HepG2 (cell line): ENCODE data around the gene STX1B. TPM values are rescaled to one million over a fixed set of nuclear protein-coding genes. Genes with fewer than 3 reads are reported as not detected.

Source experiments
- ATRX ChIP-seq: sonication (generic); formaldehyde crosslinking; IDR thresholded peaks from 2 replicates; pipeline ENCODE4 v1.4.0; 2020; ENCODE audit warnings: missing genetic modification reagents, borderline replicate concordance
- HDAC2 ChIP-seq: sonication (generic); formaldehyde crosslinking; IDR thresholded peaks from 2 replicates; pipeline ENCODE4 v1.4.0; 2020; ENCODE audit warnings: missing genetic modification reagents
- MEIS2 ChIP-seq: sonication (generic); formaldehyde crosslinking; IDR thresholded peaks from 2 replicates; pipeline ENCODE4 v1.9.0; 2021; ENCODE audit warnings: mild to moderate bottlenecking, missing genetic modification reagents
- MTF2 ChIP-seq: sonication (generic); formaldehyde crosslinking; IDR thresholded peaks from 2 replicates; pipeline ENCODE4 v1.5.0; 2020; ENCODE audit warnings: missing genetic modification reagents, borderline replicate concordance
- SAP130 ChIP-seq: IDR thresholded peaks from 2 replicates; pipeline ENCODE4 v1.6.1; 2016; ENCODE audit warnings: low read depth
- SRSF9 ChIP-seq: fragments of 200-400 bp; formaldehyde crosslinking; IDR thresholded peaks from 2 replicates; pipeline ENCODE4 v1.6.1; 2018; ENCODE audit warnings: borderline replicate concordance, mild to moderate bottlenecking, low read depth, low read length; ENCODE audit not compliant: insufficient read depth, poor library complexity, severe bottlenecking
- TAF1 ChIP-seq: sonication (generic); formaldehyde crosslinking; IDR thresholded peaks from 2 replicates; pipeline ENCODE4 v1.4.0; 2020; ENCODE audit warnings: missing genetic modification reagents
- ZFAT ChIP-seq: sonication (generic); formaldehyde crosslinking; conservative IDR thresholded peaks from 2 replicates; pipeline ENCODE4 v1.8.1; 2023; ENCODE audit warnings: missing genetic modification reagents, inconsistent platforms
- ZNF251 ChIP-seq: sonication (generic); formaldehyde crosslinking; IDR thresholded peaks from 2 replicates; pipeline ENCODE4 v1.9.0; 2021; ENCODE audit warnings: mild to moderate bottlenecking, missing genetic modification reagents
- polyA plus RNA-seq, 8 experiments: library from polyadenylated mRNA; depleted of rRNA in 3 of 8; stranded (reverse) in 7 of 8; unstranded in 1 of 8; fragments of >200 nt; fragmentation: Illumina TruSeq in 4 of 8; extraction: Trizol in 4 of 8; gene quantifications; 2 replicates each; pipeline versions ENCODE4 v1.2.1 to v1.2.3, GENCODE V29; 2011 to 2016; ENCODE audit warnings: low read depth in 4 of 8, missing spikeins in 1 of 8, mixed read lengths in 1 of 8; ENCODE audit not compliant: insufficient read depth in 1 of 8
- total RNA-seq, 5 experiments: library from RNA; depleted of rRNA; stranded (reverse); fragments of >200 nt; fragmentation: Illumina TruSeq; extraction: Trizol; gene quantifications; 2 replicates each; pipeline ENCODE4 v1.2.3, GENCODE V29; 2016; ENCODE audit warnings: low read depth in 1 of 5
- TF ChIP-seq, protein P1 (sequence below), 2 experiments: sonication (generic) in 1 of 2; formaldehyde crosslinking in 1 of 2; IDR thresholded peaks; 2 replicates each; pipeline versions ENCODE4 v1.4.0 to v1.6.1; 2016 to 2020; ENCODE audit warnings: borderline replicate concordance in 1 of 2, low read depth in 1 of 2, mild to moderate bottlenecking in 1 of 2, missing genetic modification reagents in 1 of 2
- TF ChIP-seq, protein P2 (sequence below): IDR thresholded peaks from 2 replicates; pipeline ENCODE4 v1.6.1; 2012; ENCODE audit warnings: low read depth, low read length, improper control_type of control experiment
- TF ChIP-seq, protein P3 (sequence below): fragments of 450-650 bp; IDR thresholded peaks from 2 replicates; pipeline ENCODE4 v1.6.1; 2016
- TF ChIP-seq, protein P4 (sequence below): sonication (generic); formaldehyde crosslinking; IDR thresholded peaks from 2 replicates; pipeline ENCODE4 v1.4.0; 2020; ENCODE audit warnings: missing genetic modification reagents, mild to moderate bottlenecking, borderline replicate concordance
- TF ChIP-seq, protein P5 (sequence below): sonication (generic); formaldehyde crosslinking; IDR thresholded peaks from 2 replicates; pipeline ENCODE4 v1.8.1; 2023; ENCODE audit warnings: mild to moderate bottlenecking, inconsistent platforms, moderate library complexity, missing genetic modification reagents, borderline replicate concordance

STX1B gene
- total and polyA plus RNA-seq, 2 of the 13 experiments (the other 11 are each of a cell fraction or from before 2014, with no cell fraction given), result 2.1 to 3.0 TPM

DNA sequence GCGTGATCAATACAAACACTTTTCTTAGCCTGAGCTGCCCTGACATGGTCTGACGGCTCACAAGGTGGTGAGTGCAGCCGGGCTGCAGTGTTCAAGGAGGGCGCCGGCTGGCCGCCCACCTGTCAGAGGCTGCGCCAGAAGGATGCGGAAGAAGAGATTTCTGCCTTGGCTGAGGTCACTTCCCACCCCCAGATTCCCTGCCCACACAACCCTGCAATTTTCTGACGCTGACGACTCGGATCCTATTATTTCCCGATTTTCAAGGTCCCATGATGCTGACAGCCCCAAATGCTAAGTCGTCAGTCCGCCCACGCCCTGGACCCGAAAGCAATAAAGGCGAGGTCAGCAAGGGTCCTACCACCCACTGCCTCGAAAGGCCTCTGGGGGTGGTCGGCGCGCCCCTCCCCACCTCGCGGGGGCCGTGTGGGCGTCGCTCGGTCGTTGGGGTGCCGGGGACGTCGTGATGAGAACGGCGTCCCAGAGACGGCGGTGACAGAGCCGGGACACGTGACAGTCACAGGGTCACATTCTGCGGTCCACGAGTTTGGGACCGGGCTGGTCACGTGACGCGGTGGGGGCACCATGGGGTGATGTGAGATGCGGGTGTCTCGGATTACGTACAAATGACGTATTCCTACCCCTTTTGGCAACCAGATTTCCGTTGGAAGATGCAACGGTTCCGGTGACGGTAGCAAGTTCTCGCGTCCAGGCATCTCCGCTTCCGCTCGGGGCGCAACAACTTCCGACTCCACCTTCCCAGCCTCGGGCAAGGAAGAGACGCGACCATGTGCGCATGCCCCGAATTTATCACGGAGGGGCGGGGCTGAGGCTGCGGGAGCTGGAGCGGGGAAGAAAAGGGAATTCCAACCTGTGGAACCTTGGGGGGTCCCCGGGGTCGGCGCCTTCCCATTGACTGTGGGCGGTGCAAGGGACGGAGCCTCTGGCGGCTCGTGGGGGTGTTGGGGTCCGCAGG lies 22.6 kb upstream of the STX1B start, which contains the start of gene STX4 (continued):
- TF ChIP-seq, protein P1, sequence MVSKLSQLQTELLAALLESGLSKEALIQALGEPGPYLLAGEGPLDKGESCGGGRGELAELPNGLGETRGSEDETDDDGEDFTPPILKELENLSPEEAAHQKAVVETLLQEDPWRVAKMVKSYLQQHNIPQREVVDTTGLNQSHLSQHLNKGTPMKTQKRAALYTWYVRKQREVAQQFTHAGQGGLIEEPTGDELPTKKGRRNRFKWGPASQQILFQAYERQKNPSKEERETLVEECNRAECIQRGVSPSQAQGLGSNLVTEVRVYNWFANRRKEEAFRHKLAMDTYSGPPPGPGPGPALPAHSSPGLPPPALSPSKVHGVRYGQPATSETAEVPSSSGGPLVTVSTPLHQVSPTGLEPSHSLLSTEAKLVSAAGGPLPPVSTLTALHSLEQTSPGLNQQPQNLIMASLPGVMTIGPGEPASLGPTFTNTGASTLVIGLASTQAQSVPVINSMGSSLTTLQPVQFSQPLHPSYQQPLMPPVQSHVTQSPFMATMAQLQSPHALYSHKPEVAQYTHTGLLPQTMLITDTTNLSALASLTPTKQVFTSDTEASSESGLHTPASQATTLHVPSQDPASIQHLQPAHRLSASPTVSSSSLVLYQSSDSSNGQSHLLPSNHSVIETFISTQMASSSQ (IDR thresholded peaks at IDR 0.05; ENCODE audit: low read depth), result no peak
- TF ChIP-seq, protein P1 (CRISPR knock-in tag; IDR thresholded peaks at IDR 0.05; ENCODE audit: borderline replicate concordance), result peak; percentile 58; the same call in 1 of the 2 replicates
- no peak for TF ChIP-seq ZFAT
- TF ChIP-seq, protein P2, sequence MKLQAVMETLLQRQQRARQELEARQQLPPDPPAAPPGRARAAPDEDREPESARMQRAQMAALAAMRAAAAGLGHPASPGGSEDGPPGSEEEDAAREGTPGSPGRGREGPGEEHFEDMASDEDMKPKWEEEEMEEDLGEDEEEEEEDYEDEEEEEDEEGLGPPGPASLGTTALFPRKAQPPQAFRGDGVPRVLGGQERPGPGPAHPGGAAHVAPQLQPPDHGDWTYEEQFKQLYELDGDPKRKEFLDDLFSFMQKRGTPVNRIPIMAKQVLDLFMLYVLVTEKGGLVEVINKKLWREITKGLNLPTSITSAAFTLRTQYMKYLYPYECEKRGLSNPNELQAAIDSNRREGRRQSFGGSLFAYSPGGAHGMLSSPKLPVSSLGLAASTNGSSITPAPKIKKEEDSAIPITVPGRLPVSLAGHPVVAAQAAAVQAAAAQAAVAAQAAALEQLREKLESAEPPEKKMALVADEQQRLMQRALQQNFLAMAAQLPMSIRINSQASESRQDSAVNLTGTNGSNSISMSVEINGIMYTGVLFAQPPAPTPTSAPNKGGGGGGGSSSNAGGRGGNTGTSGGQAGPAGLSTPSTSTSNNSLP, result no peak
- no peak for TF ChIP-seq SRSF9
- TF ChIP-seq MTF2 (CRISPR knock-in tag), result 0 out of 2 replicates have a peak, but pooled peaks have one; percentile 1
- TF ChIP-seq ZNF251, result no peak
- TF ChIP-seq, protein P3, sequence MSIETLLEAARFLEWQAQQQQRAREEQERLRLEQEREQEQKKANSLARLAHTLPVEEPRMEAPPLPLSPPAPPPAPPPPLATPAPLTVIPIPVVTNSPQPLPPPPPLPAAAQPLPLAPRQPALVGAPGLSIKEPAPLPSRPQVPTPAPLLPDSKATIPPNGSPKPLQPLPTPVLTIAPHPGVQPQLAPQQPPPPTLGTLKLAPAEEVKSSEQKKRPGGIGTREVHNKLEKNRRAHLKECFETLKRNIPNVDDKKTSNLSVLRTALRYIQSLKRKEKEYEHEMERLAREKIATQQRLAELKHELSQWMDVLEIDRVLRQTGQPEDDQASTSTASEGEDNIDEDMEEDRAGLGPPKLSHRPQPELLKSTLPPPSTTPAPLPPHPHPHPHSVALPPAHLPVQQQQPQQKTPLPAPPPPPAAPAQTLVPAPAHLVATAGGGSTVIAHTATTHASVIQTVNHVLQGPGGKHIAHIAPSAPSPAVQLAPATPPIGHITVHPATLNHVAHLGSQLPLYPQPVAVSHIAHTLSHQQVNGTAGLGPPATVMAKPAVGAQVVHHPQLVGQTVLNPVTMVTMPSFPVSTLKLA, result peak; percentile 89
- TF ChIP-seq HDAC2 (CRISPR knock-in tag), result peak; percentile 88
- TF ChIP-seq, protein P4, sequence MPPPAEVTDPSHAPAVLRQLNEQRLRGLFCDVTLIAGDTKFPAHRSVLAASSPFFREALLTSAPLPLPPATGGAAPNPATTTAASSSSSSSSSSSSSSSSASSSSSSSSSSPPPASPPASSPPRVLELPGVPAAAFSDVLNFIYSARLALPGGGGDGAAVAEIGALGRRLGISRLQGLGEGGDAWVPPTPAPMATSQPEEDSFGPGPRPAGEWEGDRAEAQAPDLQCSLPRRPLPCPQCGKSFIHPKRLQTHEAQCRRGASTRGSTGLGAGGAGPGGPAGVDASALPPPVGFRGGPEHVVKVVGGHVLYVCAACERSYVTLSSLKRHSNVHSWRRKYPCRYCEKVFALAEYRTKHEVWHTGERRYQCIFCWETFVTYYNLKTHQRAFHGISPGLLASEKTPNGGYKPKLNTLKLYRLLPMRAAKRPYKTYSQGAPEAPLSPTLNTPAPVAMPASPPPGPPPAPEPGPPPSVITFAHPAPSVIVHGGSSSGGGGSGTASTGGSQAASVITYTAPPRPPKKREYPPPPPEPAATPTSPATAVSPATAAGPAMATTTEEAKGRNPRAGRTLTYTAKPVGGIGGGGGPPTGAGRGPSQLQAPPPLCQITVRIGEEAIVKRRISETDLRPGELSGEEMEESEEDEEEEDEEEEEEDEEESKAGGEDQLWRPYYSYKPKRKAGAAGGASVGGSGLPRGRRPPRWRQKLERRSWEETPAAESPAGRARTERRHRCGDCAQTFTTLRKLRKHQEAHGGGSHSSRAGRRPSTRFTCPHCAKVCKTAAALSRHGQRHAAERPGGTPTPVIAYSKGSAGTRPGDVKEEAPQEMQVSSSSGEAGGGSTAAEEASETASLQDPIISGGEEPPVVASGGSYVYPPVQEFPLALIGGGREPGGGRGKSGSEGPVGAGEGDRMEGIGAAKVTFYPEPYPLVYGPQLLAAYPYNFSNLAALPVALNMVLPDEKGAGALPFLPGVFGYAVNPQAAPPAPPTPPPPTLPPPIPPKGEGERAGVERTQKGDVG (CRISPR knock-in tag), result peak; percentile 70; the same call in 1 of the 2 replicates
- TF ChIP-seq, protein P5, sequence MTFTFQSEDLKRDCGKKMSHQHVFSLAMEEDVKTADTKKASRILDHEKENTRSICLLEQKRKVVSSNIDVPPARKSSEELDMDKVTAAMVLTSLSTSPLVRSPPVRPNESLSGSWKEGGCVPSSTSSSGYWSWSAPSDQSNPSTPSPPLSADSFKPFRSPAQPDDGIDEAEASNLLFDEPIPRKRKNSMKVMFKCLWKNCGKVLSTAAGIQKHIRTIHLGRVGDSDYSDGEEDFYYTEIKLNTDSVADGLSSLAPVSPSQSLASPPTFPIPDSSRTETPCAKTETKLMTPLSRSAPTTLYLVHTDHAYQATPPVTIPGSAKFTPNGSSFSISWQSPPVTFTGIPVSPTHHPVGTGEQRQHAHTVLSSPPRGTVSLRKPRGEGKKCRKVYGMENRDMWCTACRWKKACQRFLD, result peak; percentile 84
- peak; percentile 42; the same call in 1 of the 2 replicates for TF ChIP-seq ATRX (CRISPR knock-in tag)
- peak; percentile 93 for TF ChIP-seq SAP130 (CRISPR knock-in tag)
- peak; percentile 18; the same call in 1 of the 2 replicates for TF ChIP-seq TAF1 (CRISPR knock-in tag)
- peak; percentile 68; the same call in 1 of the 2 replicates for TF ChIP-seq MEIS2 (CRISPR knock-in tag)
